HepG2 (cell line): ENCODE results near the gene NAA15. TPM values are rescaled to one million over a fixed set of nuclear protein-coding genes. Genes with fewer than 3 reads are reported as not detected.

Experiments used
- ATAC-seq: fragments of 200-7000 bp; cut with Tn5 transposase; 3 replicates; pipeline ENCODE4 v1.9.1; 2020; ENCODE audit warnings: mild to moderate bottlenecking, moderate library complexity
- BruUV-seq: library from RNA; stranded (reverse); fragments of 400-500 nt; replicated peaks from 2 replicates; lab custom pipeline; 2021; lab: Mats Ljungman, UMichigan
- CTCF ChIA-PET: fragments of 300-600 bp; formaldehyde crosslinking; extraction: SDS; loops from one replicate; lab custom pipeline; 2021; ENCODE audit warnings: low total read pairs, inconsistent platforms, low intra/inter-chr PET ratio; lab: Yijun Ruan, JAX
- POLR2A ChIA-PET: fragments of 350-600 bp; sonication (Branson Sonifier 250); formaldehyde crosslinking; loops from one replicate; lab custom pipeline; 2020; ENCODE audit warnings: antibody characterized with exemption, inconsistent platforms; lab: Yijun Ruan, JAX
- DNase-seq: peaks from one replicate; pipeline ENCODE4 v3.0.0-alpha.2; 2015; ENCODE audit warnings: low spot score
- FAIRE-seq: peaks from 3 replicates; lab custom pipeline; 2011; peaks lifted over from hg19 to GRCh38; lab: Jason Lieb, UNC
- H2AFZ ChIP-seq: one replicate; pipeline ENCODE4 v1.6.1; 2011; ENCODE audit warnings: low read length, inconsistent platforms
- H3K27ac ChIP-seq: fragments of 300-600 bp; 3 replicates; pipeline ENCODE4 v1.8.0; 2011; ENCODE audit warnings: mixed run types, mild to moderate bottlenecking, mixed read lengths, low read length, inconsistent platforms; ENCODE audit not compliant: insufficient read depth; ENCODE audit errors: extremely low read length
- H3K27me3 ChIP-seq, 2 experiments: fragments of 200-600 bp in 1 of 2; 2 replicates in 1 of 2; 3 replicates in 1 of 2; pipeline versions ENCODE4 v1.6.0 to v1.8.0; 2011; ENCODE audit warnings: low read length in 2 of 2, mild to moderate bottlenecking in 2 of 2, moderate library complexity in 2 of 2, inconsistent platforms in 1 of 2; ENCODE audit not compliant: insufficient read depth in 2 of 2, control insufficient read depth in 1 of 2
- H3K36me3 ChIP-seq, 2 experiments: fragments of 200-600 bp in 1 of 2; replicated peaks in 1 of 2; 2 replicates in 1 of 2; 3 replicates in 1 of 2; pipeline versions ENCODE4 v1.5.1 to v1.8.0; 2011; ENCODE audit warnings: low read length in 2 of 2, inconsistent platforms in 1 of 2; ENCODE audit not compliant: insufficient read depth in 2 of 2, control insufficient read depth in 1 of 2
- H3K4me1 ChIP-seq: 2 replicates; pipeline ENCODE4 v1.5.1; 2012; ENCODE audit warnings: low read length, inconsistent platforms; ENCODE audit not compliant: insufficient read depth
- H3K4me2 ChIP-seq: 2 replicates; pipeline ENCODE4 v1.6.0; 2011; ENCODE audit warnings: low read depth, low read length, inconsistent platforms
- H3K4me3 ChIP-seq, 3 experiments: fragments of 200-600 bp in 1 of 3; sonication (generic), shearing (Covaris generic) in 1 of 3; replicated peaks in 1 of 3; 2 replicates each; pipeline ENCODE4 v1.5.1; 2011 to 2016; ENCODE audit warnings: low read length in 3 of 3, inconsistent platforms in 2 of 3, low read depth in 2 of 3, mild to moderate bottlenecking in 2 of 3, control low read depth in 1 of 3, mixed read lengths in 1 of 3; ENCODE audit not compliant: insufficient read depth in 1 of 3
- H3K79me2 ChIP-seq: one replicate; pipeline ENCODE4 v1.6.1; 2011; ENCODE audit warnings: low read length, inconsistent platforms; ENCODE audit not compliant: insufficient read depth
- H3K9ac ChIP-seq: 2 replicates; pipeline ENCODE4 v1.6.0; 2011; ENCODE audit warnings: mild to moderate bottlenecking, low read depth, low read length, inconsistent platforms; ENCODE audit not compliant: insufficient read depth
- H3K9me3 ChIP-seq: 2 replicates; pipeline ENCODE4 v1.5.1; 2012; ENCODE audit warnings: mild to moderate bottlenecking, low read length
- H4K20me1 ChIP-seq: 2 replicates; pipeline ENCODE4 v1.6.0; 2011; ENCODE audit warnings: inconsistent platforms, mild to moderate bottlenecking, low read length, moderate library complexity; ENCODE audit not compliant: insufficient read depth
- ETS1 ChIP-seq: sonication (generic); formaldehyde crosslinking; IDR thresholded peaks from 2 replicates; pipeline ENCODE4 v1.4.0; 2020; ENCODE audit warnings: missing genetic modification reagents
- HBP1 ChIP-seq: IDR thresholded peaks from 2 replicates; pipeline ENCODE4 v1.6.1; 2016; ENCODE audit warnings: low read depth, control low read depth
- HDAC2 ChIP-seq: sonication (generic); formaldehyde crosslinking; IDR thresholded peaks from 2 replicates; pipeline ENCODE4 v1.4.0; 2020; ENCODE audit warnings: missing genetic modification reagents
- POLR2G ChIP-seq: fragments of 200-400 bp; formaldehyde crosslinking; IDR thresholded peaks from 2 replicates; pipeline ENCODE4 v1.6.1; 2018; ENCODE audit warnings: mild to moderate bottlenecking, low read depth, low read length, moderate library complexity
- ZBTB7B ChIP-seq: sonication (generic); formaldehyde crosslinking; IDR thresholded peaks from 2 replicates; pipeline ENCODE4 v1.4.0; 2020; ENCODE audit warnings: missing genetic modification reagents
- ZKSCAN5 ChIP-seq: sonication (generic); formaldehyde crosslinking; IDR thresholded peaks from 2 replicates; pipeline ENCODE4 v1.5.1; 2020; ENCODE audit warnings: mild to moderate bottlenecking, missing genetic modification reagents
- ZNF44 ChIP-seq: sonication (generic); formaldehyde crosslinking; IDR thresholded peaks from 2 replicates; pipeline ENCODE4 v1.5.1; 2020; ENCODE audit warnings: mild to moderate bottlenecking, missing genetic modification reagents
- ZNF572 ChIP-seq: sonication (generic); formaldehyde crosslinking; IDR thresholded peaks from 2 replicates; pipeline ENCODE4 v1.5.1; 2020; ENCODE audit warnings: mild to moderate bottlenecking, missing genetic modification reagents
- ZNF773 ChIP-seq: sonication (generic); formaldehyde crosslinking; IDR thresholded peaks from 2 replicates; pipeline ENCODE4 v1.4.0; 2020; ENCODE audit warnings: missing genetic modification reagents, borderline replicate concordance
- WGBS: methylation state at CpG from one replicate; pipeline ENCODE4 v1.1.6; 2017; ENCODE audit warnings: low lambda C conversion rate; 5-methylcytosine and 5-hydroxymethylcytosine counted together
- in situ Hi-C: cut with HindIII; loops from 2 replicates; pipeline ENCODE4 v1.10.0; 2017; ENCODE audit warnings: low pct_unique_long_range_greater_than_20kb; ENCODE audit not compliant: extremely low pct_ligation_motif_present
- intact Hi-C: fragments of 100-400 bp; cut with micrococcal nuclease; formaldehyde crosslinking; loops from one replicate; pipeline ENCODE4 v1.10.0; 2022; ENCODE audit not compliant: unreplicated experiment
- polyA plus RNA-seq, 8 experiments: library from polyadenylated mRNA; depleted of rRNA in 3 of 8; stranded (reverse) in 7 of 8; unstranded in 1 of 8; fragments of >200 nt; fragmentation: Illumina TruSeq in 4 of 8; extraction: Trizol in 4 of 8; gene quantifications; 2 replicates each; pipeline versions ENCODE4 v1.2.1 to v1.2.3, GENCODE V29; 2011 to 2016; ENCODE audit warnings: low read depth in 4 of 8, missing spikeins in 1 of 8, mixed read lengths in 1 of 8; ENCODE audit not compliant: insufficient read depth in 1 of 8
- total RNA-seq, 5 experiments: library from RNA; depleted of rRNA; stranded (reverse); fragments of >200 nt; fragmentation: Illumina TruSeq; extraction: Trizol; gene quantifications; 2 replicates each; pipeline ENCODE4 v1.2.3, GENCODE V29; 2016; ENCODE audit warnings: low read depth in 1 of 5

Gene NAA15
- total and polyA plus RNA-seq, 2 of the 13 experiments (the other 11 are each of a cell fraction or from before 2014, with no cell fraction given), result 6.2 to 50.2 TPM

GRCh38 chr4:139392797-139393196, 91.5 kb downstream of the NAA15 start (continued):
- TF ChIP-seq ZBTB7B, result no peak
- TF ChIP-seq ETS1 (CRISPR knock-in tag), result no peak
- no peak for TF ChIP-seq ZKSCAN5 (CRISPR knock-in tag)
- TF ChIP-seq ZNF44 (CRISPR knock-in tag), result no peak

- 92% methylated on average over 3 of the region's 3 CpGs for WGBS
- no peaks in the 10 kb centered on the region for H4K20me1 ChIP-seq
- no peak for ATAC-seq
- H2AFZ ChIP-seq, result no peak overlapping the region
- no peak overlapping the region for H3K4me2 ChIP-seq
- no peak for DNase-seq
- in situ Hi-C loops (no loop called here), intact Hi-C loops (no loop called here)
- no peaks in the 10 kb centered on the region for H3K79me2 ChIP-seq
- no peak for FAIRE-seq
- H3K27ac ChIP-seq, result no peak overlapping the region
- H3K4me1 ChIP-seq, result no peaks in the 10 kb centered on the region
- no peaks in the 10 kb centered on the region for H3K36me3 ChIP-seq
- H3K27me3 ChIP-seq, result no peaks in the 10 kb centered on the region
- no peaks in the 10 kb centered on the region for H3K9me3 ChIP-seq
- no peak overlapping the region for H3K4me3 ChIP-seq
- POLR2A ChIA-PET, result no interaction called here
- H3K9ac ChIP-seq, result no peak overlapping the region
- no peak for TF ChIP-seq ZNF572 (CRISPR knock-in tag)
- TF ChIP-seq POLR2G, result 0 out of 2 replicates have a peak, but pooled peaks have one; percentile 28
- TF ChIP-seq, all 625 proteins: peak for 1
- no TSS peak for BruUV-seq
- CTCF ChIA-PET, result no interaction called here
Observed at GRCh38 chr4:139401368-139401767, 100.1 kb downstream of the NAA15 start.

GRCh38 chr4:139402436-139402835, 101.1 kb downstream of the NAA15 start:
- no peaks in the 10 kb centered on the region for H3K79me2 ChIP-seq
- ChIA-PET CTCF (no interaction called here), POLR2A (no interaction called here)
- ATAC-seq (no peak), FAIRE-seq (no peak), DNase-seq (no peak)
- H3K36me3 ChIP-seq, result no peaks in the 10 kb centered on the region
- H3K9me3 ChIP-seq, result no peaks in the 10 kb centered on the region
- no peaks in the 10 kb centered on the region for H4K20me1 ChIP-seq
- intact Hi-C loops, result no loop called here
- no peak overlapping the region for H3K4me2 ChIP-seq
- TF ChIP-seq HBP1 (no peak), ZNF773 (CRISPR knock-in tag) (no peak), HDAC2 (no peak)
- 97% methylated on average over 5 of the region's 5 CpGs for WGBS
- in situ Hi-C loops, result no loop called here
- no peak overlapping the region for H3K4me3 ChIP-seq
- no peak overlapping the region for H3K27ac ChIP-seq
- H3K9ac ChIP-seq, result no peak overlapping the region
- no peak overlapping the region for H2AFZ ChIP-seq
- H3K4me1 ChIP-seq, result no peaks in the 10 kb centered on the region
- H3K27me3 ChIP-seq, result no peaks in the 10 kb centered on the region
- BruUV-seq, result no TSS peak
